Hematopoietic multipotent progenitor cell treated with erythropoietin and hydrocortisone succinate and interleukin-3 and kit ligand, for 15 days (in vitro differentiated cells): ENCODE results near the gene VCAN.

Experiments
- DNase-seq: peaks from one replicate; pipeline ENCODE4 v3.0.0-alpha.2; 2015; ENCODE audit warnings: low spot score

VCAN gene

GRCh38 chr5:83494666-83495065 is 23.1 kb downstream of the VCAN start:
- no peak for DNase-seq

- no peak for DNase-seq
Observed at GRCh38 chr5:83496626-83497025, 25.1 kb downstream of the VCAN start.

GRCh38 chr5:83498585-83498984 is 27.0 kb downstream of the VCAN start:
- DNase-seq: no peak

- no peak for DNase-seq
Observed at GRCh38 chr5:83503662-83504061, 32.1 kb downstream of the VCAN start.

- no peak for DNase-seq
Observed at GRCh38 chr5:83507431-83507830, 35.9 kb downstream of the VCAN start.

- no peak for DNase-seq
Observed at GRCh38 chr5:83509540-83509939, 38.0 kb downstream of the VCAN start.

GRCh38 chr5:83510260-83510659 is 38.7 kb downstream of the VCAN start:
- no peak for DNase-seq

- DNase-seq: no peak
Observed at GRCh38 chr5:83512061-83512745, 40.7 kb downstream of the VCAN start.

- no peak for DNase-seq
Observed at GRCh38 chr5:83513081-83513480, 41.5 kb downstream of the VCAN start.

- DNase-seq: no peak
Observed at GRCh38 chr5:83513491-83513890, 41.9 kb downstream of the VCAN start.

GRCh38 chr5:83516377-83516776 is 44.8 kb downstream of the VCAN start:
- no peak for DNase-seq

GRCh38 chr5:83517072-83517687 is 45.6 kb downstream of the VCAN start:
- no peak for DNase-seq

GRCh38 chr5:83517688-83518085 is 46.1 kb downstream of the VCAN start:
- no peak for DNase-seq

- no peak for DNase-seq
Observed at GRCh38 chr5:83518319-83519061, 46.9 kb downstream of the VCAN start.

GRCh38 chr5:83522446-83522845 is 50.9 kb downstream of the VCAN start:
- no peak for DNase-seq

GRCh38 chr5:83523929-83524328 is 52.4 kb downstream of the VCAN start:
- DNase-seq: no peak

- DNase-seq: no peak
Observed at GRCh38 chr5:83524345-83524744, 52.8 kb downstream of the VCAN start.

- no peak for DNase-seq
Observed at GRCh38 chr5:83524991-83525390, 53.4 kb downstream of the VCAN start.

GRCh38 chr5:83526289-83526688 is 54.7 kb downstream of the VCAN start:
- DNase-seq: no peak

- no peak for DNase-seq
Observed at GRCh38 chr5:83527221-83527620, 55.7 kb downstream of the VCAN start.

- DNase-seq: no peak
Observed at GRCh38 chr5:83527722-83528438, 56.3 kb downstream of the VCAN start.

GRCh38 chr5:83528439-83528769 is 56.9 kb downstream of the VCAN start:
- DNase-seq: no peak

GRCh38 chr5:83530193-83530592 is 58.6 kb downstream of the VCAN start:
- no peak for DNase-seq
